GM06990 (cell line): ENCODE data around the gene ARFGEF3.

Experiments
- DNase-seq: peaks from one replicate; pipeline ENCODE4 v3.0.0-alpha.2; 2011; ENCODE audit not compliant: insufficient read length; ENCODE audit errors: extremely low read depth
- H3K27me3 ChIP-seq: replicated peaks from 2 replicates; pipeline ENCODE4 v1.6.0; 2011; ENCODE audit warnings: low read length; ENCODE audit not compliant: control insufficient read depth, insufficient read depth
- H3K36me3 ChIP-seq: 2 replicates; pipeline ENCODE4 v1.5.1; 2011; ENCODE audit warnings: low read length; ENCODE audit not compliant: control insufficient read depth, insufficient read depth
- H3K4me3 ChIP-seq: replicated peaks from 2 replicates; pipeline ENCODE4 v1.5.1; 2011; ENCODE audit warnings: low read depth, mild to moderate bottlenecking, control low read depth, low read length
- TF ChIP-seq, protein P1 (sequence below): IDR thresholded peaks from 2 replicates; pipeline ENCODE4 v1.5.1; 2011; ENCODE audit warnings: low read length, control low read depth, mild to moderate bottlenecking, inconsistent platforms; ENCODE audit not compliant: insufficient read depth, poor library complexity, severe bottlenecking

The ARFGEF3 gene

DNA sequence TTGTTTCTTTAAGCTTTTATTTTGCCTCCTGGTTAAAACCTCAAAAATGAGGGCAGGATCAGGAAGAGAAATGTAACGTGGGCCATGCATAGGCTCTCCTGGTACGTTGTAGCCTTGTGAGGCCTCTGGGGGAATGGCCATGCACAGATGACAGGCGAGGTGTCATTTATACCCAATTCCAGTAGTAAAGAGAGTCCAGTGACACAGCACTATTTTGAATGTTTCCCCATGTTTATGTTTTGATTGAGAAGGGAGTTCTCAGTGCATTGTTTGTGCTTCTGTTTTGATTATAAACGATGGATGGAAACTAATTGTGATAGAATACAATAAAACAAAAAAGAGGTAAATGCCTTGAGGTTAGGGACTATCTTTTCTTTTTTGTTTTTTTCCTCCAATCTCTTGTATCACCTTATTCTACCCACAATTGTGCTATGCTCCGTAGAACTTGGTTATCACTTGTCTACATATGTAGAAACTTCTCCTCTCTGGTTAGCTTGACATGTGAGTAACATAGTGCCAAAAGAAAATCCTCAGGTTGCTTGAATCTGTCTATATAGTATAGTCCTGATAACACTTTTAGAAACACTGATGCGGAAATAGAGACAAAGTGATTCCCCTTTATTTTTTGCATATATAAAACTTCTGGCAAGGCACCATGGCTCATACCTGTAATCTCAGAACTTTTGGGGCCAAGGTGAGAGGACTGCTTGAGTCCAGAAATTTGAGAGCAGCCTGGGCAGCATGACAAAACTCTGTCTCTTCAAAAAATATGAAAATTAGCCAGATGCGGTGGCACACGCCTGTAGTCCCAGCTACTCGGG, 209.1 kb downstream of the ARFGEF3 start:
- TF ChIP-seq, protein P1, sequence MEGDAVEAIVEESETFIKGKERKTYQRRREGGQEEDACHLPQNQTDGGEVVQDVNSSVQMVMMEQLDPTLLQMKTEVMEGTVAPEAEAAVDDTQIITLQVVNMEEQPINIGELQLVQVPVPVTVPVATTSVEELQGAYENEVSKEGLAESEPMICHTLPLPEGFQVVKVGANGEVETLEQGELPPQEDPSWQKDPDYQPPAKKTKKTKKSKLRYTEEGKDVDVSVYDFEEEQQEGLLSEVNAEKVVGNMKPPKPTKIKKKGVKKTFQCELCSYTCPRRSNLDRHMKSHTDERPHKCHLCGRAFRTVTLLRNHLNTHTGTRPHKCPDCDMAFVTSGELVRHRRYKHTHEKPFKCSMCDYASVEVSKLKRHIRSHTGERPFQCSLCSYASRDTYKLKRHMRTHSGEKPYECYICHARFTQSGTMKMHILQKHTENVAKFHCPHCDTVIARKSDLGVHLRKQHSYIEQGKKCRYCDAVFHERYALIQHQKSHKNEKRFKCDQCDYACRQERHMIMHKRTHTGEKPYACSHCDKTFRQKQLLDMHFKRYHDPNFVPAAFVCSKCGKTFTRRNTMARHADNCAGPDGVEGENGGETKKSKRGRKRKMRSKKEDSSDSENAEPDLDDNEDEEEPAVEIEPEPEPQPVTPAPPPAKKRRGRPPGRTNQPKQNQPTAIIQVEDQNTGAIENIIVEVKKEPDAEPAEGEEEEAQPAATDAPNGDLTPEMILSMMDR = no peak
- Histone ChIP-seq H3K27me3 (peaks cover 1% of the 10 kb centered on the region; the same call in 1 of the 2 replicates), H3K4me3 (no peak overlapping the region), H3K36me3 (no peaks in the 10 kb centered on the region)
- no peak for DNase-seq

DNA sequence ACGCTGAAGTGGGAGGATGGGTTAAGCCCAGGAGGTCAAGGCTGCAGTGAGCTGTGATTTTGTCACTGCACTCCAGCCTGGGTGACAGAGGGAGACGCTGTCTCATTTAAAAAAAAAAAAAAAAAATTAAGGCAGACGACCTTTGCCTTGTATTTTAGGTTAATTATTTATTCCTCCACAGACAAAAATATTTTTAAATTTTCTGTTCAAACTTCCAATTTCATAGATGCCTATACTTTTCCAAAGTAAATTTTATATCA, 209.6 kb downstream of the ARFGEF3 start:
- no peak overlapping the region for H3K4me3 ChIP-seq
- peaks cover 1% of the 10 kb centered on the region; the same call in 1 of the 2 replicates for H3K27me3 ChIP-seq
- no peak for DNase-seq
- TF ChIP-seq, protein P1 = no peak
- H3K36me3 ChIP-seq = no peaks in the 10 kb centered on the region

DNA sequence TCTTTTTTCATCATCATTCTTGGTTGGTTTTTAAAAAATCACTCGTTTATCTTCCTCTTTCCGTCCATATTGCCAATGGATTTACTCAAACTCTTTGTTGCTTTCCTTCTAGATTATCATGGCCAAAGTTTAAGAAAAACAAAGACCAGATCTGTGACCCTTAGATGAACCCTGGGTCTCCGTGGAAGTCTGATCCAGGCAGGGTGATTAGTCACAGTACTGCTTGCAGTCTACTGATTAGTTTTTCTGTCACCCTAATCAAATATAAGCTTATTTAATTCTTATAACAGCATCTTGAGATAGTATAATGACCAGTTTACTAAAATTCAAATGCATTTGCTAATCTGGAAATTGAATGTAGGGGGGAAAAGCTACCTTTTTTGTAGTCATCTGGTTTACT, 210.0 kb downstream of the ARFGEF3 start:
- Histone ChIP-seq H3K36me3 (no peaks in the 10 kb centered on the region), H3K27me3 (peaks cover 1% of the 10 kb centered on the region; the same call in 1 of the 2 replicates), H3K4me3 (no peak overlapping the region)
- DNase-seq = no peak
- TF ChIP-seq, protein P1 = no peak

DNA sequence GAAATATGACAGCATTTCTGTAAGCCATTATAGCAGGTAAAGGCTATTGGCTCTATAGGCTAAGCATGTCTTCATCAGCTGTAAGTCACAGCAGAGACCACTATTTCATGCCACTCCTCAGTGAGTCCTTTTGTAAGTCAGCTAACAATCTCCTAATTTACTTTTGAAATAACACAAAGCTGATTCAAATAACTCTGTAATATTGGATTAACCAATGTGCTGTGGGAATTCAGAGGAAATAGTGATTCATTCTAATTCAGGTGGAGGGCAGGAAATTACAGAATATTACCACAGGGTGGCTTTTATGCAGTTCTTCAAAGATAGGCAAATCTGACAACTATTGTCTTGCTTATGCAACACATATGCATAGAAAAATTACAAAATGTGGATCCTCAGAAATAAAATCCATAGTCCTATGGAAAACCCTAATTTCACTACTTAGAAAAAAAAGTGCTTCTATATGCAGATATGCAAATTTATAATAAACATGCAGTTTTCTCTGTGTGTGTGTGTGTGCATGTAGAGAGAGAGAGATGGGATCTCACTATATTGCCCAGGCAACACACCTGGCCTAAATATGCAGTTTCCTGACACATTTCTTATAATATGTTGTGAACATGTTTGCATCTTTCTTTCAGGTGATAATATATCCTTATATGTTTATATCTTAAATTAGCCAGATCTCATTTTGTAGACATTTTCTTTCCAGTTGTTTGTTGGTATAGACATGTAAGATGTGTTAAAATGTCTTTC, 211.1 kb downstream of the ARFGEF3 start:
- no peaks in the 10 kb centered on the region for H3K36me3 ChIP-seq
- H3K4me3 ChIP-seq = no peak overlapping the region
- TF ChIP-seq, protein P1 = no peak
- DNase-seq = no peak
- H3K27me3 ChIP-seq = peaks cover 1% of the 10 kb centered on the region; the same call in 1 of the 2 replicates

DNA sequence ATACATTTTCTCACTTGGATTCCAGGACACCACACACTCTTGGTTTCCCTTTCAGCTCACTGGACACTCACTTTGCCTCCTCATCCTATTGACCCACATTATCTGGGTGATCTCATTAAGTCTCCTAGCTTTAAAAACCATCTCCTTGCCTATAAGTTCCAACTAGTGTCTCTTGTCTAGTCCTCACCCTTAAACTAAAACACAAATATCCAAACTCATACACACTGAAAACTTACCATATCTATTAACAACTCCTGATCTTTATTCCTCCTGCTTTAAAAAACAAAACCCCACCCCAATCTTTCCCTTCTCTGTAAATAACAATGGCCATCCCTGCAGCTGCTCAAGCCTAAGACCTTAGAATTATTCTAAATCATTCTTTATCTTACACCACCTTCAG, 212.5 kb downstream of the ARFGEF3 start:
- TF ChIP-seq, protein P1 = no peak
- Histone ChIP-seq H3K36me3 (no peaks in the 10 kb centered on the region), H3K4me3 (no peak overlapping the region), H3K27me3 (peaks cover 1% of the 10 kb centered on the region; the same call in 1 of the 2 replicates)
- DNase-seq = no peak
